ENCODE data around the gene LAMA4.

Gene LAMA4

DNA sequence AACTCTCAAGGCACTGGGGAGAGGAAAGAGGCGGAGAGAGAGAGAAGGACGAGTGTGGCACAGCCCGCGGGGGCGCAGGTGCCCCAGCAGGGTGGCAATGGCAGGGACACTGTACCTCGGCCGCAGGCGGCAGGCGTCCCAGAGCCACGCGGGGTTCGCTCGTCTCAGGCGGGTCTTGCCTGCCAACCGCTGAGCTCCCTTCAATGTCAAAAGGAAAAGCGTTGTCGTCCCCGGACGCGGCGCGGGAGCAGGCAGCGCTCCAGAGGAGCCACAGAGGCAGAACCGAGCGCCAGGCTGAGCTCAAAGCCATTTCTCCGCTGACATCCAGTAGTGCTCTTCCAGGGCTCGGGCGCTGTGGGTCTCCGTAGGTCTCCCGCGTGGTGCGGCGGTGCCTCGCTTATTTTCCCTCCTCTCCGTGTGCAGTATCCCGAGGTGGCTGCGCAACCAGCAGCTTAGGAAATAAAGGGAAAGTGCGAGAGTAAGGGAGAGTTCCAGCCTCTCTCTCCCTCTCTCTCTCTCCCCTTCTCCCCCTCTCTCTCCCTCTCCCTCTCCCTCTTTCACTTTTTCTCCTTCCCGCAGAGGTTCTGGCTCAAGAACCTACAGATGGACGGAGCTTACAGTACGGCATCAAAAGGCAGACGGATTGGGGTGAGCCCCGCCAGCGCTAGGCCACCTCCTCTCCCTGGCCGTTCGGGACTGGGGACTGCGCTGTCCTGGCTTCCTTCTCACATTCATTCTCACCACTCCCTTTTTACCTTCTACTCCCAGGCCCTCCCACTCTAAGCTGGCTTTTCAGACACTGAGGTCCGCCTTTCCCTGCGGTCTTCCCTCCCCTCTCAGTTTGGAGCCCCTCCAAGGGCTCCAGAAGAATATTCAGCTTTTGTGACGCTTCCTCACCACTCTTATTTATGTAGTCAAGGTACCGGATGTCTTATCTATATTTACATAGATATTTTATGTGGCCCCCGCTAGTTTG lies at the start of gene LAMA4:
TSS of gene LAMA4 (minus strand) at position 727 of the 976 bp plus-strand sequence. CDS start at position 310, 417 bp downstream.
- peak; percentile 42 for DNase-seq

GRCh38 chr6:112302142-112302705 lies 47.9 kb upstream of the LAMA4 start:
- no peak for DNase-seq

GRCh38 chr6:112300896-112301295 lies 46.5 kb upstream of the LAMA4 start:
- no peak for DNase-seq

DNA sequence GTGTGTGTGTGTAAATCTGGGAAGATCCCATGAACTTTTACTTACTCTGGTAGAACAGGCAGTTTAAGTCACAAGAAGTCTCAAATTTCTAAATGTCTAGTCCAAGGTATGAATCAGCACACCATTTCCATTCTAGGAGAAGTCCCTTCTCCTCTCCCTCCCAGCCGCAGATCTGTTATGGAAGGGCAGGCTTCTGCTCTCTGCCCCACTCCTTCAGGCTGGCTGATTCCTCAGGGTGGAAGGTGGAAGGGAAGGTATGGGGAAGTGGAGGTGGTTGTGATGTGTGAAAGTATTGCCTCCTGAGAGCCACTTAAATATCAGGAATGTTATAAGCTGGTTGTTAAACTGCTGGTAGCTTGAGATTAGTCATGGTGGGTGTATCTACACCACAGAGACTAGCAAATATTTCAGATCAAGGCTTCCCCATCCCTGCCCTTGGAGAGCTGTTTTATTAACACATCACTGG lies 44.5 kb upstream of the LAMA4 start:
- no peak for DNase-seq

DNA sequence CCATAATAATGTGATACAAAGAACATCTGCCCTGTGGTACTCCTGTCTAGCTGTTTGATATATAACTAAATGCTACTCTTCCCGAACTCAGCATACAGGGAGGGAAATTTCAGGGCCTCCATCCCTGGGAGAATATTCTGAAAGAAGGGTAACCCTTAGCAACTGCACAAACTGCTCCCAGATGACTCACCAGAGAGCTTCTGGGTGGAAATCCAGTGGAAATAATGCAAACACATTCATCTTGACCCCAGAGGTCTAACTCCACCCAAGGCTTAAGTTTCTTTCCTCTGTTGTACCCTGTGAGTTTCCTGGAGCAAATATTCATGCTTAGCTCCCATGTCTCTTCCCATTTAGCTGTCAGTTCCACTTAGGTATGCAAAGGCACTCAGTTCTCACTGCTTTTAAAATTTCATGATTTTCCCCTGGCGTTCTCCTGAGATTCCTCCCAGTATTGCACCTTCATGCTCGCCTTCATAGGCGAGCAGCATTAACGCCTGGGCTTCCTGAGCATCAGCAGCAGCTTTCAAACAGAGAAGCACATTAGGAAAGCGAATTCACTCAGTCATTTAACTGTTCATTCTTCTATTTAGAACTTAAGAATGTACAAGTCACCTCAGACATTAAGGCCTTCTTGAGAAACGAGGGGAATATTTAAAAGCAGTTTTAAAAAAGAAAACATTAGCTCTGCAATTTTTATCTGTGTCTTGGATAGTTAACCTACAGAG lies 43.8 kb upstream of the LAMA4 start:
- DNase-seq, result peak; percentile 7

GRCh38 chr6:112296694-112297093 lies 42.3 kb upstream of the LAMA4 start:
- no peak for DNase-seq

DNA sequence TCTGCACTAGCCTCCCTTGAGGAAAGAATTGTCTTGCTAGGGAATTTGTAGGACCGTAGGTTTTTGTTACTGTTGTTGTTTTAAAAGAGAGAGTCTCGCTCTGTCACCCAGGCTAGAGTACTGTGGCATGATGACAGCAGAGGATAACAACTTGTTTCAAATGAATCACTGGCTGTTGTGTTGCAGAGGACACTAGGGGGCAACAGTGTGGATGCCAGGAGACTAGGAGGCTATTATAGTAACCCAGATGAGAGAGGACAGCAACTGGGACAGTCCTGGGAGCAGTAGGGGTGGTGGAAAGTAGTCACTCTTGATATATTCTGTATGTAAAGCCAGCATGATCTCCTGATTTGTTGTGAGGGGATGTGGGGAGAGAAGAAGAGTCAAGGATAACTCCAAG lies 41.8 kb upstream of the LAMA4 start:
- DNase-seq, result peak; percentile 2

- DNase-seq, result no peak
Observed at GRCh38 chr6:112291161-112291762, 36.9 kb upstream of the LAMA4 start.

DNA sequence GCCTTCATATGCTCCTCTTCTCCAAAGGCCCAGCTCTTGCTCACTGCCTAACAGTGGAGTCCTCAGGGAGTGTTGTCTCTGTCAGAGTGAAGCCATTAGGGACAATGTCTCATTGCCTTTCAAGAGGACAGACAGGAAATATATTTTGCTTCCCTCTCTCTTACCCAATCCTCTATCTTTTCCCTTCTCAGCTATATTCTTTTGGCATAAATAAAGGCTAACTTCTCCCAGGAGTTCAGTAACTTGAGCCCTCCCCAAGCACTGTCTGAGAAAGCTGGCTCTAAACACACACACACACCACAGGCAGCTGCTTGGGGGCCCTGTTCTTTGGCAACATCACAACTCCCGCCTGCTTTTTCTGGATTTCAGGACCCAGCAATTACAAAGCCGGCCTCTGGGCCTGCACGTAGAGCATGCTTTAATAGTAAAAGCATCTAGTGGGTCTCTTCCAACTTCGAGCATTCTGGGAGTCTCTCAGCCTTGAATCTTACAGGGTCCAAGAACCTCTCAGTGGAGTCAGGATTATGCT lies 34.7 kb upstream of the LAMA4 start:
- peak; percentile 5 for DNase-seq

- DNase-seq, result no peak
Observed at GRCh38 chr6:112288475-112288874, 34.1 kb upstream of the LAMA4 start.

DNA sequence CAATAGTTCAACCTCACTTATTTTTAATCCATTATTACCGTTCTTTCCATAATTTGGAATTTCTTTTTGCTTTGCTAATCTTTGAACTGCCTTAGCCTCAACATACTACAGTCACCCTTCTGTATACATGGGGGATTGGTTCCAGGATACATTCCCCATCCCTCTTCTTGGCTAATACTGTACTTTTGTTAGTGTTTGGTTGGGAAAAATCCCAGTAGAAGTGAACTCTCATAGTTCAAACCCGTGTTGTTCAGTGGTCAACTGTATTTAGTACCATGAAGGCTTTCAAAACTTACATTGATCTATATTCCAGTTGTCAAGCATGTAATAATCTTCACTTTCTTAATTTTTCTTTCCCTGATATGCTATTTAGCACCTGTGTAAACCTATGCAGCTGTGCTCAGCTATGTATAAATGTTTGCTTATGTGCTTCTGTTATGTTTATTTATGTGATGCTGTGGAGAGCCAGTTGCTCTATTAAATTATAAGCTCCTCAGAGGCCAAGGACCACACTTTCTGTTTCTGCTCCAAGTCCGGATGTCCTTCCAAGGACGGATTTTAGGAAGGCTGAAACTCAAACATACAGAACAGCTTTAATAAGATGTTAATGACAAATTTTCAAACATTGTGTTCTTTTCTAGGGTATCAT lies 33.3 kb upstream of the LAMA4 start:
- DNase-seq, result no peak

DNA sequence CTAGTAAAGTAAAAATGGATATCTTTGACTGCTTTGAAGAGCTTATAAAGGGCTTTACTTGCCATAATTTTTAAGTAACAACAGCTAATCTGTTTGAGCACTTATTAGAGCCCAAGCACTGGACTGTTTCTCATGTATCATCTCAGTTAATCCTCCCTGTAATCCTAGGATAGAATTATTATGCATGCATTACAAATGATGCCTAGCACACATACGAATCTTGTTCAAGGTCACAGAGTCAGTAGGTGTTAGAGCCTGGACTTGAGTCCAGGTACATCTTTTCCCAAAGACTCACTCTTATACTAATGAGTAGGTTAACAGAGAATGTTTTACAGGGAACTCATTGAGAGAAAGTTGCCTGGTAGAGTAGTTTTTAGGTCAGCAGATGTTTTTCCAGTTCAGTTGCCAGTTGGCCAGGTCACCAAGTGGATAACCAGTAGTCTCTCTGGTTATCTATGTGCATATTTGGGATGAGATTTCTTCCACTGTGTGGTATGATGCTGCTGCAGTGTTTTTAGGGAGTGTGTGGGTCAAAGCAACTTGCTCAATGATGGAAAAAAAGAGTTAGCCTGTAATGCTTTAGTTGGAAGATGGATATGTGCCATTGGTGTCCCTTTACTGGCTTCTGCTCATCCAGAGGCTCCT lies 32.3 kb upstream of the LAMA4 start:
- DNase-seq, result no peak

DNA sequence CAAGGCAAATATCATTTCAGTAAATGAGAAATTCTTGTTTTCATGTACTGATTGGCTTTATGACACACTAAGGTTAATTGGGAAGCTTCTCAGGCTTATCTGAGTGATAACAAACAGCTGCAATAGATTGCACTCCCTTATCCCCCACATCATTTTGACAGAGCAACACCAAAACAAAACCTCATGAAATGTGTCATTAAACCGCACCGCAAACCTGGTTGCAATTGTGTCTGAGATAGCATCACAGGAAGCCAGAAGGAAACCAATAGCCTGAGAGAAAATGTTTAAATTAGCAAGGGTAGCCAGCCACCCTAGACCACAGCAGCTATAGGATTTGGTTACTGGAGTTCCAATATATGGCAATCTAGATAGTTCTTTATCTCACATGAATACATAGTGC lies 31.6 kb upstream of the LAMA4 start:
- no peak for DNase-seq

DNA sequence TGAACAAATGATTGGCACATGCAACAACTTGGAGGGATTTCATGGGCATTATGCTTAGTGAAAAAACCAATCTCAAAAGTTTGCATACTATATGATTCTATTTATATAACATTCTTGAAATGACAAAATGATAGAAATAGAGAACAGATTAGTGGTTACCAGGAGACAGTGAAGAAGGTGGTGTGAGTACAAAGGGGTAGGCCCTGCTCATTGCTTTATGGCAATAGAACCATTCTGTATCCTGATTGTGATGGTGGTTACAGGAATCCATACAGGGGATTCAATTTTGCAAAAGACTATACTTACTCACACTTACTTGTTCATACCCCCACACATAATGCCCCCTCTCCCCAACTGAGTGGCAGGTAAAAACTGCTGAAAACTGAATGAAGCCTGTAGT lies 30.2 kb upstream of the LAMA4 start:
- no peak for DNase-seq

GRCh38 chr6:112283621-112284020 lies 29.3 kb upstream of the LAMA4 start:
- DNase-seq, result no peak

- peak; percentile 33 for DNase-seq
Observed at GRCh38 chr6:112281821-112282615, 27.7 kb upstream of the LAMA4 start.

GRCh38 chr6:112279031-112279935 lies 24.9 kb upstream of the LAMA4 start:
- no peak for DNase-seq

- no peak for DNase-seq
Observed at GRCh38 chr6:112275365-112275764, 21.0 kb upstream of the LAMA4 start.

- no peak for DNase-seq
Observed at GRCh38 chr6:112274774-112275173, 20.4 kb upstream of the LAMA4 start.

- DNase-seq, result no peak
Observed at GRCh38 chr6:112272799-112273198, 18.4 kb upstream of the LAMA4 start.

Measured in NCI-H69 (cell line).